HepG2 (cell line): ENCODE measurements around the gene OR2A2. TPM values are rescaled to one million over a fixed set of nuclear protein-coding genes. Genes with fewer than 3 reads are reported as not detected.

Experiments used
- ATAC-seq: fragments of 200-7000 bp; cut with Tn5 transposase; 3 replicates; pipeline ENCODE4 v1.9.1; 2020; ENCODE audit warnings: mild to moderate bottlenecking, moderate library complexity
- BruUV-seq: library from RNA; stranded (reverse); fragments of 400-500 nt; replicated peaks from 2 replicates; lab custom pipeline; 2021; lab: Mats Ljungman, UMichigan
- CTCF ChIA-PET: fragments of 300-600 bp; formaldehyde crosslinking; extraction: SDS; loops from one replicate; lab custom pipeline; 2021; ENCODE audit warnings: low total read pairs, inconsistent platforms, low intra/inter-chr PET ratio; lab: Yijun Ruan, JAX
- POLR2A ChIA-PET: fragments of 350-600 bp; sonication (Branson Sonifier 250); formaldehyde crosslinking; loops from one replicate; lab custom pipeline; 2020; ENCODE audit warnings: antibody characterized with exemption, inconsistent platforms; lab: Yijun Ruan, JAX
- DNase-seq: peaks from one replicate; pipeline ENCODE4 v3.0.0-alpha.2; 2015; ENCODE audit warnings: low spot score
- FAIRE-seq: peaks from 3 replicates; lab custom pipeline; 2011; peaks lifted over from hg19 to GRCh38; lab: Jason Lieb, UNC
- H2AFZ ChIP-seq: one replicate; pipeline ENCODE4 v1.6.1; 2011; ENCODE audit warnings: low read length, inconsistent platforms
- H3K27ac ChIP-seq: fragments of 300-600 bp; 3 replicates; pipeline ENCODE4 v1.8.0; 2011; ENCODE audit warnings: mixed run types, mild to moderate bottlenecking, mixed read lengths, low read length, inconsistent platforms; ENCODE audit not compliant: insufficient read depth; ENCODE audit errors: extremely low read length
- H3K27me3 ChIP-seq, 2 experiments: fragments of 200-600 bp in 1 of 2; 2 replicates in 1 of 2; 3 replicates in 1 of 2; pipeline versions ENCODE4 v1.6.0 to v1.8.0; 2011; ENCODE audit warnings: low read length in 2 of 2, mild to moderate bottlenecking in 2 of 2, moderate library complexity in 2 of 2, inconsistent platforms in 1 of 2; ENCODE audit not compliant: insufficient read depth in 2 of 2, control insufficient read depth in 1 of 2
- H3K36me3 ChIP-seq, 2 experiments: fragments of 200-600 bp in 1 of 2; replicated peaks in 1 of 2; 2 replicates in 1 of 2; 3 replicates in 1 of 2; pipeline versions ENCODE4 v1.5.1 to v1.8.0; 2011; ENCODE audit warnings: low read length in 2 of 2, inconsistent platforms in 1 of 2; ENCODE audit not compliant: insufficient read depth in 2 of 2, control insufficient read depth in 1 of 2
- H3K4me1 ChIP-seq: 2 replicates; pipeline ENCODE4 v1.5.1; 2012; ENCODE audit warnings: low read length, inconsistent platforms; ENCODE audit not compliant: insufficient read depth
- H3K4me2 ChIP-seq: 2 replicates; pipeline ENCODE4 v1.6.0; 2011; ENCODE audit warnings: low read depth, low read length, inconsistent platforms
- H3K4me3 ChIP-seq, 3 experiments: fragments of 200-600 bp in 1 of 3; sonication (generic), shearing (Covaris generic) in 1 of 3; replicated peaks in 1 of 3; 2 replicates each; pipeline ENCODE4 v1.5.1; 2011 to 2016; ENCODE audit warnings: low read length in 3 of 3, inconsistent platforms in 2 of 3, low read depth in 2 of 3, mild to moderate bottlenecking in 2 of 3, control low read depth in 1 of 3, mixed read lengths in 1 of 3; ENCODE audit not compliant: insufficient read depth in 1 of 3
- H3K79me2 ChIP-seq: one replicate; pipeline ENCODE4 v1.6.1; 2011; ENCODE audit warnings: low read length, inconsistent platforms; ENCODE audit not compliant: insufficient read depth
- H3K9ac ChIP-seq: 2 replicates; pipeline ENCODE4 v1.6.0; 2011; ENCODE audit warnings: mild to moderate bottlenecking, low read depth, low read length, inconsistent platforms; ENCODE audit not compliant: insufficient read depth
- H3K9me3 ChIP-seq: 2 replicates; pipeline ENCODE4 v1.5.1; 2012; ENCODE audit warnings: mild to moderate bottlenecking, low read length
- H4K20me1 ChIP-seq: 2 replicates; pipeline ENCODE4 v1.6.0; 2011; ENCODE audit warnings: inconsistent platforms, mild to moderate bottlenecking, low read length, moderate library complexity; ENCODE audit not compliant: insufficient read depth
- CEBPB ChIP-seq: IDR thresholded peaks from 2 replicates; pipeline ENCODE4 v1.6.1; 2011; ENCODE audit warnings: low read depth, low read length, improper control_type of control experiment, borderline replicate concordance
- CREM ChIP-seq, 2 experiments: sonication (generic) in 1 of 2; formaldehyde crosslinking in 1 of 2; IDR thresholded peaks; 2 replicates each; pipeline versions ENCODE4 v1.4.0 to v1.6.1; 2016 to 2020; ENCODE audit warnings: antibody characterized with exemption in 1 of 2, mild to moderate bottlenecking in 1 of 2, missing genetic modification reagents in 1 of 2
- DPF2 ChIP-seq: sonication (generic); formaldehyde crosslinking; IDR thresholded peaks from 2 replicates; pipeline ENCODE4 v1.4.0; 2020; ENCODE audit warnings: mild to moderate bottlenecking, low read depth, missing genetic modification reagents, borderline replicate concordance
- KLF16 ChIP-seq, 2 experiments: sonication (generic) in 1 of 2; formaldehyde crosslinking in 1 of 2; IDR thresholded peaks; 2 replicates each; pipeline versions ENCODE4 v1.6.1 to v1.8.0; 2016 to 2023; ENCODE audit warnings: missing genetic modification reagents in 2 of 2, missing compliant biosample characterization in 1 of 2
- RCOR2 ChIP-seq: IDR thresholded peaks from 2 replicates; pipeline ENCODE4 v1.6.1; 2016; ENCODE audit warnings: missing biosample characterization, missing genetic modification reagents
- TBP ChIP-seq: sonication (generic); formaldehyde crosslinking; IDR thresholded peaks from 2 replicates; pipeline ENCODE4 v1.5.0; 2020; ENCODE audit warnings: missing genetic modification reagents
- THRA ChIP-seq: sonication (generic); formaldehyde crosslinking; IDR thresholded peaks from 2 replicates; pipeline ENCODE4 v1.4.0; 2020; ENCODE audit warnings: missing genetic modification reagents, borderline replicate concordance
- ZBTB21 ChIP-seq: sonication (generic); formaldehyde crosslinking; IDR thresholded peaks from 2 replicates; pipeline ENCODE4 v1.4.0; 2020; ENCODE audit warnings: missing genetic modification reagents
- ZKSCAN1 ChIP-seq: fragments of 150-350 bp; IDR thresholded peaks from 2 replicates; pipeline ENCODE4 v1.6.1; 2014; ENCODE audit warnings: low read length
- ZNF124 ChIP-seq: sonication (generic); formaldehyde crosslinking; IDR thresholded peaks from 2 replicates; pipeline ENCODE4 v1.4.0; 2020; ENCODE audit warnings: missing genetic modification reagents
- ZNF292 ChIP-seq: sonication (generic); formaldehyde crosslinking; IDR thresholded peaks from 2 replicates; pipeline ENCODE4 v1.8.1; 2022; ENCODE audit warnings: mild to moderate bottlenecking, low read depth, missing genetic modification reagents, borderline replicate concordance
- ZNF329 ChIP-seq: sonication (generic); formaldehyde crosslinking; IDR thresholded peaks from 2 replicates; pipeline ENCODE4 v1.9.0; 2021; ENCODE audit warnings: low read depth, mild to moderate bottlenecking, missing genetic modification reagents
- ZNF740 ChIP-seq: sonication (generic); formaldehyde crosslinking; IDR thresholded peaks from 2 replicates; pipeline ENCODE4 v1.4.0; 2020; ENCODE audit warnings: missing genetic modification reagents
- WGBS: methylation state at CpG from one replicate; pipeline ENCODE4 v1.1.6; 2017; ENCODE audit warnings: low lambda C conversion rate; 5-methylcytosine and 5-hydroxymethylcytosine counted together
- in situ Hi-C: cut with HindIII; loops from 2 replicates; pipeline ENCODE4 v1.10.0; 2017; ENCODE audit warnings: low pct_unique_long_range_greater_than_20kb; ENCODE audit not compliant: extremely low pct_ligation_motif_present
- intact Hi-C: fragments of 100-400 bp; cut with micrococcal nuclease; formaldehyde crosslinking; loops from one replicate; pipeline ENCODE4 v1.10.0; 2022; ENCODE audit not compliant: unreplicated experiment
- polyA plus RNA-seq, 8 experiments: library from polyadenylated mRNA; depleted of rRNA in 3 of 8; stranded (reverse) in 7 of 8; unstranded in 1 of 8; fragments of >200 nt; fragmentation: Illumina TruSeq in 4 of 8; extraction: Trizol in 4 of 8; gene quantifications; 2 replicates each; pipeline versions ENCODE4 v1.2.1 to v1.2.3, GENCODE V29; 2011 to 2016; ENCODE audit warnings: low read depth in 4 of 8, missing spikeins in 1 of 8, mixed read lengths in 1 of 8; ENCODE audit not compliant: insufficient read depth in 1 of 8
- total RNA-seq, 5 experiments: library from RNA; depleted of rRNA; stranded (reverse); fragments of >200 nt; fragmentation: Illumina TruSeq; extraction: Trizol; gene quantifications; 2 replicates each; pipeline ENCODE4 v1.2.3, GENCODE V29; 2016; ENCODE audit warnings: low read depth in 1 of 5
- TF ChIP-seq, protein P1 (sequence below): sonication (generic); formaldehyde crosslinking; IDR thresholded peaks from 2 replicates; pipeline ENCODE4 v1.4.0; 2020; ENCODE audit warnings: low read depth, mild to moderate bottlenecking, missing genetic modification reagents
- TF ChIP-seq, protein P2 (sequence below): sonication (generic); formaldehyde crosslinking; IDR thresholded peaks from 2 replicates; pipeline ENCODE4 v1.5.0; 2020; ENCODE audit warnings: missing genetic modification reagents

The OR2A2 gene
- total and polyA plus RNA-seq, 2 of the 13 experiments (the other 11 are each of a cell fraction or from before 2014, with no cell fraction given) = not detected

DNA sequence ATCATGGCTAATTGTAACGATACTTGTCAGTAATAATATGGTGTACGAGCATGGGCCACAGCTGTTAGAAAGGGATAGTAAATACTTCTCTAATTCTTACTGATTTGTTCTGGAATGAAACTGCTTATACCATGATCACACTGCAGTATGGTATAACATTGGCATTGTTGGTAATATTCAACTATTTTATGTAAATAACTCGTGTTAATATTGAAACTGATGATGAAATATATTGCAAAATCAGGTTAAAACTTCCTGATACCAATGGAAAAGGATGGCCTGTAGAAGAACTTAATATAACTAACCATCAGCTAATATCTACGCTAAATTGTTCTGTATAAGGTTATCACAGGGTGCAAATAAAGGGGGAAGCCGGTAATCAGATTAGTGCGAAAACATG, 23.9 kb downstream of the OR2A2 start:
- Histone ChIP-seq H3K9ac (no peak overlapping the region), H3K4me1 (no peaks in the 10 kb centered on the region), H3K27me3 (no peaks in the 10 kb centered on the region), H4K20me1 (no peaks in the 10 kb centered on the region), H3K79me2 (no peaks in the 10 kb centered on the region), H2AFZ (no peak overlapping the region), H3K4me3 (no peak overlapping the region), H3K36me3 (no peaks in the 10 kb centered on the region), H3K27ac (no peak overlapping the region), H3K4me2 (no peak overlapping the region), H3K9me3 (no peaks in the 10 kb centered on the region)
- ATAC-seq = no peak
- DNase-seq = no peak
- intact Hi-C loops (no loop called here), in situ Hi-C loops (no loop called here)
- no TSS peak for BruUV-seq
- POLR2A ChIA-PET = no interaction called here
- 53% methylated on average over 6 of the region's 6 CpGs for WGBS
- CTCF ChIA-PET = no interaction called here
- TF ChIP-seq ZBTB21 (CRISPR knock-in tag) (no peak), CREM (IDR thresholded peaks at IDR 0.05) (no peak), CREM (CRISPR knock-in tag; IDR thresholded peaks at IDR 0.05) (no peak), ZNF329 (CRISPR knock-in tag) (no peak), ZNF292 (CRISPR knock-in tag) (no peak), DPF2 (CRISPR knock-in tag) (no peak), THRA (CRISPR knock-in tag) (no peak), ZNF740 (CRISPR knock-in tag) (no peak), CEBPB (no peak), ZNF124 (CRISPR knock-in tag) (no peak), KLF16 (CRISPR knock-in tag; IDR thresholded peaks at IDR 0.05) (no peak), RCOR2 (CRISPR knock-in tag) (no peak), TBP (CRISPR knock-in tag) (no peak), ZKSCAN1 (no peak)
- TF ChIP-seq, protein P1, sequence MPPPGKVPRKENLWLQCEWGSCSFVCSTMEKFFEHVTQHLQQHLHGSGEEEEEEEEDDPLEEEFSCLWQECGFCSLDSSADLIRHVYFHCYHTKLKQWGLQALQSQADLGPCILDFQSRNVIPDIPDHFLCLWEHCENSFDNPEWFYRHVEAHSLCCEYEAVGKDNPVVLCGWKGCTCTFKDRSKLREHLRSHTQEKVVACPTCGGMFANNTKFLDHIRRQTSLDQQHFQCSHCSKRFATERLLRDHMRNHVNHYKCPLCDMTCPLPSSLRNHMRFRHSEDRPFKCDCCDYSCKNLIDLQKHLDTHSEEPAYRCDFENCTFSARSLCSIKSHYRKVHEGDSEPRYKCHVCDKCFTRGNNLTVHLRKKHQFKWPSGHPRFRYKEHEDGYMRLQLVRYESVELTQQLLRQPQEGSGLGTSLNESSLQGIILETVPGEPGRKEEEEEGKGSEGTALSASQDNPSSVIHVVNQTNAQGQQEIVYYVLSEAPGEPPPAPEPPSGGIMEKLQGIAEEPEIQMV (CRISPR knock-in tag) = no peak
- TF ChIP-seq, protein P2, sequence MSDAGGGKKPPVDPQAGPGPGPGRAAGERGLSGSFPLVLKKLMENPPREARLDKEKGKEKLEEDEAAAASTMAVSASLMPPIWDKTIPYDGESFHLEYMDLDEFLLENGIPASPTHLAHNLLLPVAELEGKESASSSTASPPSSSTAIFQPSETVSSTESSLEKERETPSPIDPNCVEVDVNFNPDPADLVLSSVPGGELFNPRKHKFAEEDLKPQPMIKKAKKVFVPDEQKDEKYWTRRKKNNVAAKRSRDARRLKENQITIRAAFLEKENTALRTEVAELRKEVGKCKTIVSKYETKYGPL = no peak
- no peak for FAIRE-seq
